ENCODE measurements around the gene LRP1-AS. TPM values are rescaled to one million over a fixed set of nuclear protein-coding genes. Genes with fewer than 3 reads are reported as not detected.

LRP1-AS gene
- total RNA-seq, 1 experiment from 2014 or later: not detected

- Histone ChIP-seq H3K27ac (ENCODE audit: low read length) (no peak overlapping the region), H3K9me3 (ENCODE audit: control insufficient read depth, insufficient read depth, low read depth, low read length) (no peaks in the 10 kb centered on the region), H3K4me1 (ENCODE audit: control insufficient read depth, insufficient read depth, low read length) (no peaks in the 10 kb centered on the region; the same call in 1 of the 2 replicates), H3K4me3 (ENCODE audit: low read depth in 2 of 2, low read length in 2 of 2) (no peak overlapping the region), H3K27me3 (ENCODE audit: control insufficient read depth, insufficient read depth, low read length) (no peaks in the 10 kb centered on the region), H3K36me3 (ENCODE audit: control insufficient read depth, insufficient read depth, low read length) (no peaks in the 10 kb centered on the region)
- peak; percentile 28 for DNase-seq (ENCODE audit: low read depth, low spot score)
- ChIA-PET CTCF (no interaction called here), POLR2A (no interaction called here)
- in situ Hi-C loops (cut with HindIII; ENCODE audit: low pct_unique_long_range_greater_than_20kb, low sequenced_read_pairs) (no loop called here), intact Hi-C loops (cut with micrococcal nuclease; ENCODE audit: unreplicated experiment) (no loop called here)
- no TSS peak for BruUV-seq (replicated peaks)
- ATAC-seq: peak; percentile 80
- TF ChIP-seq POLR2AphosphoS5 (IDR thresholded peaks at IDR 0.05; ENCODE audit: low read depth, low read length): no peak
- no peak for TF ChIP-seq CTCF (IDR thresholded peaks at IDR 0.05)
- TF ChIP-seq REST (IDR thresholded peaks at IDR 0.05; ENCODE audit: insufficient read depth in 1 of 2, low read depth in 2 of 2, low read length in 1 of 2): no peak
- no peak for TF ChIP-seq TCF7L2 (IDR thresholded peaks at IDR 0.05; ENCODE audit: low read depth, low read length)
- no peak for TF ChIP-seq SIN3A (IDR thresholded peaks at IDR 0.05; ENCODE audit: borderline replicate concordance, insufficient read depth, low read depth, low read length)
Observed at GRCh38 chr12:57166971-57167371, 19.6 kb upstream of the LRP1-AS start.

GRCh38 chr12:57165741-57166140 lies 18.3 kb upstream of the LRP1-AS start:
- Histone ChIP-seq H3K4me3 (ENCODE audit: low read depth in 2 of 2, low read length in 2 of 2) (no peak overlapping the region), H3K27me3 (ENCODE audit: control insufficient read depth, insufficient read depth, low read length) (no peaks in the 10 kb centered on the region), H3K4me1 (ENCODE audit: control insufficient read depth, insufficient read depth, low read length) (no peaks in the 10 kb centered on the region; the same call in 1 of the 2 replicates), H3K9me3 (ENCODE audit: control insufficient read depth, insufficient read depth, low read depth, low read length) (no peaks in the 10 kb centered on the region), H3K36me3 (ENCODE audit: control insufficient read depth, insufficient read depth, low read length) (no peaks in the 10 kb centered on the region), H3K27ac (ENCODE audit: low read length) (no peak overlapping the region)
- DNase-seq (ENCODE audit: low read depth, low spot score) (no peak), ATAC-seq (no peak)
- intact Hi-C loops (cut with micrococcal nuclease; ENCODE audit: unreplicated experiment) (no loop called here), in situ Hi-C loops (cut with HindIII; ENCODE audit: low pct_unique_long_range_greater_than_20kb, low sequenced_read_pairs) (no loop called here)
- TF ChIP-seq POLR2AphosphoS5 (IDR thresholded peaks at IDR 0.05; ENCODE audit: low read depth, low read length) (no peak), TCF7L2 (IDR thresholded peaks at IDR 0.05; ENCODE audit: low read depth, low read length) (no peak), SIN3A (IDR thresholded peaks at IDR 0.05; ENCODE audit: borderline replicate concordance, insufficient read depth, low read depth, low read length) (no peak), REST (IDR thresholded peaks at IDR 0.05; ENCODE audit: insufficient read depth in 1 of 2, low read depth in 2 of 2, low read length in 1 of 2) (no peak), CTCF (IDR thresholded peaks at IDR 0.05) (no peak)
- ChIA-PET CTCF (interaction anchor here (0.6 kb wide), 2 partner anchors 14 to 482 kb away, joined by 3 read pairs; no protein-coding TSS in a partner anchor), POLR2A (no interaction called here)
- BruUV-seq (replicated peaks): no TSS peak
